ENCODE data around the gene MRPL18. TPM values are rescaled to one million over a fixed set of nuclear protein-coding genes. Genes with fewer than 3 reads are reported as not detected.

Gene MRPL18
- total RNA-seq, 2 donors from 2014 or later, result 65.4 to 112 TPM

GRCh38 chr6:159777240-159777904, 12.9 kb upstream of the MRPL18 start:
- no peak for TF ChIP-seq CTCF (IDR thresholded peaks at IDR 0.05)
- H3K9me3 ChIP-seq, result no peaks in the 10 kb centered on the region
- H3K27me3 ChIP-seq, result no peaks in the 10 kb centered on the region
- peak overlapping the region; percentile 84 for H3K27ac ChIP-seq
- H3K4me1 ChIP-seq, result no peaks in the 10 kb centered on the region
- peaks cover 4% of the 10 kb centered on the region for H3K36me3 ChIP-seq
- peak; percentile 52 for DNase-seq
- H3K9ac ChIP-seq (ENCODE audit: low read depth in 2 of 2, low read length in 2 of 2), result peak overlapping the region in 1 of 2 donors; percentile 36
- H3K4me3 ChIP-seq, result no peak overlapping the region
- intact Hi-C loops (cut with DNase I), result no loop called here

GRCh38 chr6:159778131-159778530, 12.1 kb upstream of the MRPL18 start:
- Histone ChIP-seq H3K9ac (ENCODE audit: low read depth in 2 of 2, low read length in 2 of 2) (no peak overlapping the region), H3K27ac (peak overlapping the region; percentile 84), H3K36me3 (peaks cover 4% of the 10 kb centered on the region), H3K27me3 (no peaks in the 10 kb centered on the region), H3K4me3 (no peak overlapping the region), H3K4me1 (no peaks in the 10 kb centered on the region), H3K9me3 (no peaks in the 10 kb centered on the region)
- intact Hi-C loops (cut with DNase I), result no loop called here
- TF ChIP-seq CTCF (IDR thresholded peaks at IDR 0.05), result no peak
- no peak for DNase-seq

GRCh38 chr6:159778542-159779103, 11.6 kb upstream of the MRPL18 start:
- H3K36me3 ChIP-seq, result peaks cover 4% of the 10 kb centered on the region
- DNase-seq, result no peak
- intact Hi-C loops (cut with DNase I), result no loop called here
- no peaks in the 10 kb centered on the region for H3K9me3 ChIP-seq
- H3K4me3 ChIP-seq, result no peak overlapping the region
- H3K9ac ChIP-seq (ENCODE audit: low read depth in 2 of 2, low read length in 2 of 2), result no peak overlapping the region
- H3K27ac ChIP-seq, result peak overlapping the region; percentile 84
- H3K4me1 ChIP-seq, result no peaks in the 10 kb centered on the region
- no peaks in the 10 kb centered on the region for H3K27me3 ChIP-seq
- no peak for TF ChIP-seq CTCF (IDR thresholded peaks at IDR 0.05)

GRCh38 chr6:159788276-159788675, 2.0 kb upstream of the MRPL18 start:
- TF ChIP-seq CTCF (IDR thresholded peaks at IDR 0.05), result no peak
- Histone ChIP-seq H3K36me3 (peaks cover 4% of the 10 kb centered on the region), H3K27me3 (no peaks in the 10 kb centered on the region), H3K27ac (peak overlapping the region; percentile 95), H3K4me1 (peaks cover 19% of the 10 kb centered on the region), H3K9ac (ENCODE audit: low read depth in 2 of 2, low read length in 2 of 2) (peak overlapping the region; percentile 95 to 97), H3K9me3 (no peaks in the 10 kb centered on the region), H3K4me3 (peak overlapping the region; percentile 85)
- no peak for DNase-seq
- intact Hi-C loops (cut with DNase I), result loop anchor here (5.0 kb wide), 1 partner anchor 96 kb away; the partner anchor contains the start of gene SOD2

GRCh38 chr6:159788753-159789376, 1.4 kb upstream of the MRPL18 start:
- no peak for TF ChIP-seq CTCF (IDR thresholded peaks at IDR 0.05)
- no peaks in the 10 kb centered on the region for H3K9me3 ChIP-seq
- peak overlapping the region; percentile 95 for H3K27ac ChIP-seq
- no peaks in the 10 kb centered on the region for H3K27me3 ChIP-seq
- intact Hi-C loops (cut with DNase I), result loop anchor here (5.0 kb wide), 1 partner anchor 97 kb away; the partner anchor contains the start of gene SOD2
- H3K4me3 ChIP-seq, result peak overlapping the region; percentile 85
- peak; percentile 62 for DNase-seq
- peaks cover 19% of the 10 kb centered on the region for H3K4me1 ChIP-seq
- H3K9ac ChIP-seq (ENCODE audit: low read depth in 2 of 2, low read length in 2 of 2), result peak overlapping the region; percentile 95 to 97
- H3K36me3 ChIP-seq, result peaks cover 4% of the 10 kb centered on the region

All from colonic mucosa (tissue), 4 donors.